HG03103 (cell line): ENCODE measurements around the gene LDB3.
A peak's percentile ranks its signal among the peaks of the same experiment; 100 is the strongest.

Experiments used
- ATAC-seq: cut with Tn5 transposase; IDR thresholded peaks from one replicate; pipeline ENCODE4 v1.9.1; 2021; ENCODE audit warnings: low read depth; ENCODE audit not compliant: unreplicated experiment

The LDB3 gene

DNA sequence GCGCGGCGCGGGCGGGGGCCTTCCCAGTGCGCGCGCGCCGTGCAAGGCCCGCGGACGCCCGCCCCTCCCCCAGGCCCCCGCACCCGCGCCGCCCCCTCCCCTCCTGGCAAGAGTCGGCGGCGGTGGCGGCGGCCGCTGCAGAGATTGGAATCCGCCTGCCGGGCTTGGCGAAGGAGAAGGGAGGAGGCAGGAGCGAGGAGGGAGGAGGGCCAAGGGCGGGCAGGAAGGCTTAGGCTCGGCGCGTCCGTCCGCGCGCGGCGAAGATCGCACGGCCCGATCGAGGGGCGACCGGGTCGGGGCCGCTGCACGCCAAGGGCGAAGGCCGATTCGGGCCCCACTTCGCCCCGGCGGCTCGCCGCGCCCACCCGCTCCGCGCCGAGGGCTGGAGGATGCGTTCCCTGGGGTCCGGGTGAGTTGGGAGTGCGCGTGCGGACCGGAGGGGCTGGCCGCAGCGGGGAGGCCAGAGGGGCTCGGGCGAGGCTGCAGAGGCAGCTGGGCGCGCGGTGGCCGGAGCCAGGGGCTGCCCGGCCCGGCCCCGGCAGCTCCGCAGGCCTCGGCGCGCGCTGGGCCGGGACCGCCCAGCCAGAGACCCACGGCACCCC, 88.3 kb downstream of the LDB3 start, which contains the start of gene BMPR1A:
Gene BMPR1A, plus strand, starts transcription at position 109 of the 602 bp plus-strand sequence. CDS start 119,400 bp downstream, outside the sequence.
- peak; percentile 30 for ATAC-seq

DNA sequence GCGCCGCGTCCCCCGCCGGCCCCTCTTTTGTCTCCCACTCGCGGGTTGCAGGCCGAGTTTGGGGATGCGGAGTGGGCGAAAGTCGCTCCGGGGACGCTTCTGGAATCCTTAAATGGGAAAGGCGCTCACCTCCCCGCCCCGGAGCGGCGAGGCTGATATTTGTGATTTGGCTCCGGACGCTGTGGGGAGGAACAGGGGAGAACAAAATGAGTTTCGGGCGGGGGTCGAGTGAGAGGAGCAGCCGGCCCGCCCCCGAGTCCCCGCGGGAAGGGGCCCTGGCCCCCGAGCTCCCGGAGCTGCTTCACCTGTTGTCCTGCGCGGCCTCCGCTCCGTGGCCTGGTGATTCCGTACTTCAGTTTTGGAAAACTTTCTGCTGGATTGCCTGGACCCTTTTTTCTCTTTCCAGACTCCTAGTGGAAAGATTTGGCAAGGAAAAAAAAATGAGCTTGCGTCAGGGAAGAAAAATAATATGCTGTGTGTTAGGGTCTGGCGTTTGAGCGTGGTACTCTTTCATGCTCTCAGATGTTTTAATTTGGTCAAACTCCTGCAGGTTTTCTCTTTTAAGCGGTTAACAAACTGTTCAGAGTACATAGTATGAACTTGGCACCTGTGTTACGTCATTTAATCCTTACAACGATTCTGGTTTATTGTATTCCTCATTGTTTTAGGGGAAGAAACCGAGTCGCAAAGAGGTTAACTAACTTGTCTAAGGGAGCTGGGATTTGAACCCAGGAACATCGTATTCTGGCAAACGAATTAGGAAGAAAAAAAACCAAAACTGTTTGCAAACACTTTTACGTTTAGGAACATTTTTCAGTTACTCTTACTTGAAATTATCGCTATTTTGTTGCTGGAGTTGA, 89.0 kb downstream of the LDB3 start:
- ATAC-seq = no peak

DNA sequence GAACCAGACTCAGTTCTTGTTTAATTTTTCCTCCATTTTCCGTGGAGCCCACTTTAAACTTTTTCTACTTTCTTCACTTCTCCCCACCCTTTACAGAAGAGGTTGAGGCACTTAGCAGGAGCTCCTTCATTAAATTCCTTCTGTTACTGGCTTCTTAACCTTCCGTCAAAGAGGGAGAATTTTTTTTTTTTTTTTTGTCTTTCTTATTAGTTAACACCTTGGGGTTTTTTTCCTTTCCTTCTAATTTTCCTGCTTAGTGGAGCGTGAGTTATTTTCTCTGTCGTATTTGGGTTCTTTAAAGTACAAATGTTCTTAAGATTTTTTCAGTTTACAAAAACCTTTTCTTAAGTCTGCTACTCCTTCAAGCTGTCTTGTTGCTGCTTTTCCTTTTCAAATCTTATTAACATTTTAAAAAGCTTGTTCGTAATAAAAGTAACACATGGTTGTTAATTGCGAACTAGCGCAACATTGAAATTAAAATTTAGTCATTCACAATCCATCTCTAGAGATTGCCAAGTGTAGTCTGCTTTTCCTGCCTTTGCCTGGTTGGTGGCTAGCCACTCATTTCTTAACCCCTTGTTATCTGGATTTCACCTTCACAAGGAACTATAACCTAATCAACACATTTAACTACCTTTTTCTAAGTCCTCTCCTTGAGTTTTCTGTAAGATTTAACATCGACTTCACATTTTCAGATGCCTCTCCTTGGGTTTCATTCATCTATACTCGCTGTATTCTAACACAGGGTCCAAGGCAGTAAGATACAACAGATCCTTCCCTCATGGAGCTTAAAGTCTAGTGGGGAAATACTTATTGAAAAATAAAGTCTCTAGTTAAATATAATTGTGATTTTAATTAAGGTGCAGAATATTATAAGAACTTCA, 90.1 kb downstream of the LDB3 start:
- no peak for ATAC-seq

DNA sequence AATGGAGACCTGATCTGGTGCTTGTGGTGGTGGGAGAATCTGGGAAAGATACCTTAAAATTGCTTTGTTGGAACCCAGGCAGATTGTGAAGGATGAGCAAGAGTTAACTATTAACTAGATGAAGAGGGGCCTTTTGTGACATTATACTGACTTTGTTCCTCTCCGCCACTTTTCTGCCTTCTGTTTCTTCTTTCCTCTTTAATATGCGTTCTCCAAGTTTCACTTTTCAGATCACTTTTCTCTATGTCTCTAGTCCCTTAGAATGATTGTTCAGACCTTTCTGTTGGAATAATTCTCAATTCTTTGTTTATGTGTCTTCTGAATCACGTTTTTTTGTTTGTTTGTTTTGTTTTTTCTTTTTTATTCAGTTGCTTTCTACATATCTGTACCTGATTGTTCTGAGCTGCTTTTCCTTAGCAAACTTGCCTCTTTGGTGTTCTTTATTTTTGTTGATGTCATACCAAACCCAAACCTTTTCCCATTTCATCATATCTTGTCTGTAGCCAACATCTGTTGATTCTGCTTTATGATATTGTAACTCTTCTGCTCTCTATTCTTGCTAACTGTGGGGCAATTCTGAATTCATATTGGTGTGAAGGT, 90.9 kb downstream of the LDB3 start:
- no peak for ATAC-seq

DNA sequence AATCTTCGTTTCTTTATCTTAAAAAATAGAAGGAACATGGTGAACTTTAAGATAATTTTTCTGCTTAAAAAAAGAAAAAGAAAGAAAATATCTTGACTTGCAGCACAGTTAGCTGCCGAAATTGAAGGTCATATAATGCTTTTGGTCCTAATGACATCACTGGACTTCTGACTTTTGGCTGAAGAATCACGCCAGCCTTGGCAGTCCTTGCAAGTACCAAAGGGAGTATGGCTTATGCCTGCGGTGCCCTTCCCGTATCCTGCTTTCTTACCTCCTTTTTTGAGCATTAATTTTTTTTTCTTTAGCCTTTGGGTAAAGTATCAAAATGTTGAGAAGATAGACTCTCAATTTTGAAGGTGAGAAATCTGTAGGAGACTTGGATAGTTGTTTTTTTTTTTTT, 95.1 kb downstream of the LDB3 start:
- no peak for ATAC-seq

DNA sequence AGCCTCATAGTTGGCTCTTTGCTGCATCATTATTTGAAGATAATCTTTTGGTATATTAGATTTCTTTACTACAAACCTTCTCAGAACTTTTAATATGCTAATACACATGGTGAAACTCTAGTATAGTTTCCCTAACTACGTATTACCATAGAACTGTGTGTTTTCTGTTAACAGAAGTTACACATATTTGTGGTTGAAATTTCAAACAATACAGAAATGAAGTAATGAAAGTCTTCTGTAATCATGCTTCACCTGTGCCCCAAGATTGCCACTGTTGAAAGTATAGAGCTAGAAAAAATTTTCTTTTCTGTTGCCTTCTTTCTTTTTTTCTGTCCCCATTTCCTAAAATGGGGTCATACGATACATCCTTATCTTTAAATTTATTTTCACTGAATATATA, 97.2 kb downstream of the LDB3 start:
- no peak for ATAC-seq

DNA sequence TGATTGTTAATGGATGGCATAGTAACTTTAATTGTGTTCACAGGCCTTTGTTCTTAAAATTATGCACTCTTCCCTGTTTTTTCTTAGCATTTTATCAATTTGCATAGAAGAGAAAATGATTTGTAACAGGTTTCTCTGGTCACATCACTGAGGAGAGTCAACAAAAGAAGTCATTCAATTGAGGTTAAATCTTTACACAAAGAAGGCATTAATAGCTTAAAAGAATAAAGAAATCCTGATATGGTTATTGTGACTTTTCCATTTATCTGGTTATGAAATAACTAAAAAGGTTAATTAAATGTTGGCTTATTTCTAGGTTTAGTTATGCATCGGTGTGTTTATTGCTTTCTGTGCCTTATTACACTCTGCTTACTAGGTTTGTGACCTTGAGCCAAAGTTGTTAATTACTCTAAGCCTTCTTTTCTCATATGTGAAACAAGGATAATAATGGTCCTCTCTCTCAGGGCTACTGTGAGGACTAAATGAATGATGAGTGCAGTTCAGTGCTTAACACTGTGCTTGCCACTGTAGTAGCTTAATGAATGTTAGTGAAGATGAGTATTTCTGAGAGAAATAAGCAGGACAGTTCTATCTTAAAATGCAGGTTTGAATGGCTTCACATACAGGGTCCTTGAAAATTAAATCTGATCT, 100.2 kb downstream of the LDB3 start:
- no peak for ATAC-seq

DNA sequence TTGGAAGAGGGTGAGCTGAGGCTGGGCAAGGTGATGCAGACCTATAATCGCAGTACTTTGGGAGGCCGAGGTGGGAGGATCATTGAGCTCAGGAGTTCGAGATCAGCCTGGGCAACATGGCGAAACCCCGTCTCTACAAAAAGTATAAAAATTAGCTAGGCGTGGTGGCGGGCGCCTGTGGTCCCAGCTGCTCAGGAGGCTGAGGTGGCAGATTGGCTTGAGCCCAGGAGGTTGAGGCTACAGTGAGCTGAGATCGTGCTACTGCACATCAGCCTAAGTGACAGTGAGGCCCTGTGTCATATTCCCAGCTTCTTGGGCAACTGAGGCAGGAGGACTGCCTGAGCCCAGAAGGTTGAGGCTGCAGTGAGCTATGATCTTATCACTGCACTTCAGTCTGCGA, 101.7 kb downstream of the LDB3 start:
- no peak for ATAC-seq

DNA sequence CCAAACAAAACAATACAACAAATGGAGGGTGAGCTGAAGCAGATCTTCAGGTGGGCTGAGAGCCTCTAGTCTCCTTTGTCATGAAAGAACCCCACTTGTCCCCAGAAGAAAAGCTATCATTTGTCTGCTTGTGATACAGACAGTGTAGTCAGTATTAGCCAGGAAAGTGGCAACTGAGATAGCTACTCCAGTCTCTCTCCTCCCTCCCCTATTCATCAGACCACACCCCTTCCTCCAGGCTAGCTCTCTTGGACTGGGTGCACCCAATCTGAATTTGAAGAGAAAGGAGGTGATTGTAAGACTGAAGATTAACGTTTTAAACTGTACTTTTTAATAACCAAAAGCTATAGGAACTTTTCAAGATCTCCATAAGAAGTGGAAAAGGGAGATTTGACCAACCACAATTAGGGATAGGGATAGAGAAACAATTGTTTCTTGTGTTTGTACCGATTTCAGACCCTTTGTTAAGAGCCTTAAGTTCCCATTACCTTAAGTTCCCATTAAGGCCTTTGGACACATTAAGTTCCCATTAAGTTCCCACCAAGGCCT, 102.2 kb downstream of the LDB3 start:
- no peak for ATAC-seq

DNA sequence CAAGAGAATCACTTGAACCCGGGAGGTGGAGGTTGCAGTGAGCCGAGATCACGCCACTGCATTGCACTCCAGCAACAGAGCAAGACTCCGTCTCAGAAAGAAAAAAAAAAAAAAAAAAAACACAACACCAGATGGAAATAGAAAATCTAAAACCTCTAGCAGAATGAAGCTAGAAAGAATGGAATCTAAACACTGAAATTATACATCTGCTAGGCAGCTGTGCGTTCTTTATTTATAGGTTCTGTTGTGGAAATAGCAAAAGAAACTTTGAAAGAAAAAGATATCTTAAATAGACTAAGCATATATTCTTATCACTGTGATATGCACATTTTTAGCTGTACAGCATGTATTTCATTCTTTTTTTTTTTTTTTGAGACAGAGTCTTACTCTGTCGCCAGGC, 105.2 kb downstream of the LDB3 start:
- no peak for ATAC-seq

DNA sequence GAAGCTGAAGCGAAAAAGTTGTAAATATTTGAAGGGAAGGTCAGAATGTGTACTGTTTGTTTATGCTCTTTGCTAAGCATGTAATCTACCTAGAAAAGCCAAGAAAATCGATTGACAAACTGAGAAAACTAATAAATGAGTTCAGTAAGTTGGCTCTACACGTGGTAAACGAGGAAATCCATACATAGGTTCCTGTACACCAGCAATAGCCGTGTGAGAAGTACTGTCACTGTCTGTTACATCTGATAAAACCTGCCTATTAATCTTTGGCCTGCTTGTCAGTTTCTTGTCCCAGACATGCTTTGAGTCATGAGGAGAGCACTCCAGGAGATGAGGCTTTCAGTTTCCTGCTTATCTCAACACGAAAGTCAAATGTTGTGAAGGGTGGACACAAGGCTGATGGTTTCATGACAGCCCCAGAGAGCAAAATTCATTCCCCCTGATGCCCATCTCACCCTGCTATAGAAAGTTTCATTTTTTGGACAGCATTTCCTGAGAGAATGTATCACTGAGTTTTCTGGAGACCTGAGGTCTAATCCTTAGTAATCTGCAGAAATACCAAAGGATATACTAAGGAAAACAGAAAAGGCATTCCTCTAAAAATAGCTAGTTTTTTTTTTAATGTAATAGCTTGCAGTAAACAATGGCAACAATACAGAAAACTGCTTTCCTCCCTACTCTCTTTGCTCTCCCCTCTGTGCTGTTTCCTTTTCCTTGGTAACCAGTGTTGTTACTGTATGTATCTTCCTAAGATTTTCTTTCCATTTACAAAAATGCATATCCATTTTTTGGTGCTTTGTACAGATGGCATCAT, 107.0 kb downstream of the LDB3 start:
- ATAC-seq = peak; percentile 69

DNA sequence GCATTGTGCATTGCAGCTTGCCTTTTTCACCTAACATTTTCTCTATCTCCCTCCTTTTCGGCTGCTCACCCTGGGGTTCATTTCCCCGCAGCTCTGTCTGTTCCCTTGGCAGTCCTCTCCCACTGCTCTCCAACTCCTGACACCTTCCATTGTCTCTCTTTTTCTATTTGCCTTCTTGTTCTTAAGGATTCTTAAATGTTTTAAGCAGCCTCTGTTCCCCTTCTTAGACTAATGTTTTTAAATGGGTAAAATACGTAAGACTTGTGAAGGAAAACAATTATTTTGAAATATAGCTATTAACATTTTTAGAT, 107.5 kb downstream of the LDB3 start:
- no peak for ATAC-seq

DNA sequence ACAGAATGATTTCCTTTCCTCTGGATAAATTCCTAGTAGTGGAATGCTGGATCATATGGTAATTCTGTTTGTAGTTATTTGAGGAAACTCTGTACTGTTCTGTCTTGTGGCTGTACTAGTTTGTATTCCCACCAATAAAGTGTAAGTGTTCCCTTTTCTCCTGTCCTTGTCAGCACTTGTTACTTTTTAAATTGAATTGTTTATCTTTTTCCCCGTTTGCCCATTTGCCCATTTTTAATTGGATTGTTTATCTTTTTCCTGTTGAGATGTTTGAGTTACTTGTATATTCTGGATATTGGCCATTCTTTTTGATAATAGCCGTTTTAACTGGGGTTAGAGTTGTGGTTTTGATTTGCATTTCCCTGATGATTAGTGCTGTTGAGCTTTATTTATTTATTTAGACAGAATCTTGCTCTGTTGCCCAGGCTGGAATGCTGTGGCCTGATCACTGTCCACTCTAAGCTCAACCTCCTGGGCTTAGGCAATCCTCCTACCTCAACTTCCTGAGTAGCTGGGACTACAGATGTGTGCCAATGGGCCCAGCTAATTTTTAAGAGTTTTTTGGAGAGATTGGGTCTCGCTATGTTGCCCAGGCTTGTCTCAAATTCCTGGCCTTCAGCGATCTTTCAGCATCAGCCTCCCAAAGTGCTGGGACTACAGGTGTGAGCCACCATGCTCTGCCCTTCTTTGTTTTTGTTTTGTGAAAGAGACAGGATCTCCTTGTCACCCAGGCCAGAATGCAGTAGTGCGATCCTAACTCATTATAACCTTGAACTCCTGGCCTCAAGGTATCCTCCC, 111.1 kb downstream of the LDB3 start:
- no peak for ATAC-seq

DNA sequence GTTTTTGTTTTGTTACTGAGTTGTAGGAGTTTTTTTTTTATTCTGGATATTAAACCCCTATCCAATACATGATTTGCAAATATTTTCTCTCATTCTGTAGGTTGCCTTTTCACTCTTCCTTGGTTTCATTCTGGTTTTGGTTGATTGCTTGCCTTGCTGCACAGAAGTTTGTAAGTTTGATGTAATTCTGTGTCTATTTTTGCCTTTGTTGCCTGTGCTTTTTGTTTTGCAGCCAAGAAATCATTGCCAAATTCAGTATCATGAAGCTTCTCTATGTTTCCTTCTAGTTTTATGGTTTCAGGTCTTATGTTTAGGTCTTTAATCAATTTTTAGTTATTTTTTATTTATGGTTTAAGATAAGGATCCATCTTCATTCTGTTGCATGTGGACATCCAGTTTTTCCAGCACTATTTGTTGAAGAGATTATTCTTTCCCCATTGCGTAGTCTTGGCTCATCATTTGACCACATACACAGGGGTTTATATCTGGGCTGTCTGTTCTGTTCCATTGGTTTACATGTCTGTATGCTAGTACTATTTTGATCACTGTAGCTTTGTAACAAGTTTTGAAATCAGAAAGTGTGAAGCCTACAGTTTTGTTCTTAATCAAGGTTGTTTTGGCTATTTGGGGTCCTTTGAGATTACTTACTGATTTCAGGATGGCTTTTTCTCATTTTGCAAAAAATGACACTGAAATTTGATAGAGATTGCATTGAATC, 114.5 kb downstream of the LDB3 start:
- ATAC-seq = peak; percentile 76

DNA sequence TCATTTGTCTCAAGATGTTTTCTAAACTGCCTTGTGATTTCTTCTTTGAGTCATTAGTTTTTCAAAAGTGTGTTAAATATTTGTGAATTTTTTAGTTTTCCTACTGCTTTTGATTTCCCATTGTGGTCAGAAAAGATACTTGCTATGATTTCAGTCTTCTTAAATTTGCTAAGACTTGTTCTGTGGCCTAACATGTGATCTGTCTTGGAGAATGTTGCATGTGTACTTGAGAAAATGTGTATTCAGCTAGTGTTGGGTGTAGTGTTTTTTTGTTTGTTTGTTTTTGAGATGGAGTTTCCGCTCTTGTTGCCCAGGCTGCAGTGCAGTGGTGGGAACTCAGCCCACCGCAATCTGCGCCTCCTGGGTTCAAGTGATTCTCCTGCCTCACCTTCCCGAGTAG, 116.7 kb downstream of the LDB3 start:
- ATAC-seq = no peak
